CD4-positive, alpha-beta memory T cell (primary cell): ENCODE results near the gene TTLL11. TPM values are rescaled to one million over a fixed set of nuclear protein-coding genes. Genes with fewer than 3 reads are reported as not detected.
"Not testable (repeated sequence)": the region's sequence is repeated elsewhere in the genome, so short reads cannot be mapped to it uniquely, and the experiment has no call there.

Experiments
- CTCF ChIA-PET: fragments of 350-600 bp; sonication (Branson Sonifier 250); formaldehyde crosslinking; loops from one replicate; lab custom pipeline; 2021; ENCODE audit warnings: inconsistent platforms; ENCODE audit not compliant: partially characterized antibody; lab: Charles Lee
- POLR2A ChIA-PET: fragments of 350-600 bp; sonication (Branson Sonifier 250); formaldehyde crosslinking; loops from one replicate; lab custom pipeline; 2021; ENCODE audit not compliant: partially characterized antibody; lab: Charles Lee
- DNase-seq, 5 donors: peaks; one replicate each; pipeline versions ENCODE4 v3.0.0 to v3.0.0-alpha.2; 2020 to 2022; ENCODE audit warnings: mixed read lengths in 1 of 5
- H3K27ac ChIP-seq: one replicate; pipeline ENCODE4 v1.7.0; 2013; ENCODE audit warnings: low read depth, low read length
- H3K27me3 ChIP-seq: 2 replicates; pipeline ENCODE4 v1.7.0; 2013; ENCODE audit warnings: mild to moderate bottlenecking, low read length, moderate library complexity; ENCODE audit not compliant: insufficient read depth
- H3K36me3 ChIP-seq: 2 replicates; pipeline ENCODE4 v1.7.0; 2013; ENCODE audit warnings: mild to moderate bottlenecking, low read length, moderate library complexity; ENCODE audit not compliant: insufficient read depth
- H3K4me1 ChIP-seq: 2 replicates; pipeline ENCODE4 v1.7.0; 2013; ENCODE audit warnings: mild to moderate bottlenecking, low read length, moderate library complexity; ENCODE audit not compliant: insufficient read depth
- H3K4me3 ChIP-seq, 2 donors: one replicate each; pipeline ENCODE4 v1.7.0; 2013; ENCODE audit warnings: low read length in 2 of 2, mild to moderate bottlenecking in 1 of 2
- H3K9me3 ChIP-seq, 2 donors: one replicate each; pipeline ENCODE4 v1.7.0; 2013; ENCODE audit warnings: low read length in 2 of 2, control low read depth in 1 of 2; ENCODE audit not compliant: control insufficient read depth in 1 of 2
- H3K27ac Mint-ChIP-seq, 7 donors: one replicate each; pipeline ENCODE4 v1.8.0; 2020 to 2021; ENCODE audit warnings: mixed read lengths in 7 of 7, mild to moderate bottlenecking in 6 of 7, inconsistent platforms in 3 of 7, moderate library complexity in 3 of 7
- H3K27me3 Mint-ChIP-seq, 2 donors: one replicate each; pipeline ENCODE4 v1.8.0; 2020 to 2021; ENCODE audit warnings: mixed read lengths in 2 of 2
- H3K36me3 Mint-ChIP-seq, 2 donors: one replicate each; pipeline ENCODE4 v1.8.0; 2020 to 2021; ENCODE audit warnings: mixed read lengths in 2 of 2, inconsistent platforms in 1 of 2, mild to moderate bottlenecking in 1 of 2
- H3K4me1 Mint-ChIP-seq, 4 donors: one replicate each; pipeline ENCODE4 v1.8.0; 2020 to 2021; ENCODE audit warnings: mixed read lengths in 4 of 4, mild to moderate bottlenecking in 1 of 4
- H3K4me3 Mint-ChIP-seq, 8 donors: one replicate each; pipeline ENCODE4 v1.8.0; 2020 to 2021; ENCODE audit warnings: mixed read lengths in 8 of 8, mild to moderate bottlenecking in 7 of 8, moderate library complexity in 6 of 8, inconsistent platforms in 3 of 8
- H3K9me3 Mint-ChIP-seq, 8 donors: one replicate each; pipeline ENCODE4 v1.8.0; 2020 to 2021; ENCODE audit warnings: mixed read lengths in 8 of 8, mild to moderate bottlenecking in 5 of 8, inconsistent platforms in 3 of 8, moderate library complexity in 1 of 8
- intact Hi-C: fragments of 100-400 bp; cut with micrococcal nuclease; formaldehyde crosslinking; loops from one replicate; pipeline ENCODE4 v1.15.1; 2023
- polyA plus RNA-seq, 2 donors: library from polyadenylated mRNA; unstranded; fragments of 300-500 nt; fragmentation: Illumina TruSeq; gene quantifications; one replicate each; pipeline ENCODE4 v1.2.3, GENCODE V29; 2021
- total RNA-seq, 2 experiments: library from RNA; stranded (reverse); gene quantifications; one replicate each; pipeline ENCODE4 v1.2.3, GENCODE V29; 2021

The TTLL11 gene
- total and polyA plus RNA-seq, 4 experiments from 2014 or later: 2.7 to 7.8 (median 3.1) TPM

DNA sequence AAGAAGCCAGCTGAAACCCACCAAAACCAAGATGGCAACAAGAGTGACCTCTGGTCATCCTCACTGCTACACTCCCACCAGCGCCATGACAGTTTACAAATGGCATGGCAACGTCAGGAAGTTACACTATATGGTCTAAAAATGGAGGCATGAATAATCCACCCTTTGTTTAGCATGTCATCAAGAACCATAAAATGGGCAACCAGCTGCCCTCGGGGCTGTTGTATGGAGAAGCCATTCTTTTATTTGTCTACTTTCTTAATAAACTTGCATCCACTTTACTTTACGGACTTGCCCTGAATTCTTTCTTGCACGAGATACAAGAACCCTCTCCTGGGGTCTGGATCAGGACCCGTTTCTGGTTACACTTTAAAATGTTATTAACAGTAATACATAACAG lies 92.6 kb downstream of the TTLL11 start:
- not testable (repeated sequence) for H3K9me3 ChIP-seq

DNA sequence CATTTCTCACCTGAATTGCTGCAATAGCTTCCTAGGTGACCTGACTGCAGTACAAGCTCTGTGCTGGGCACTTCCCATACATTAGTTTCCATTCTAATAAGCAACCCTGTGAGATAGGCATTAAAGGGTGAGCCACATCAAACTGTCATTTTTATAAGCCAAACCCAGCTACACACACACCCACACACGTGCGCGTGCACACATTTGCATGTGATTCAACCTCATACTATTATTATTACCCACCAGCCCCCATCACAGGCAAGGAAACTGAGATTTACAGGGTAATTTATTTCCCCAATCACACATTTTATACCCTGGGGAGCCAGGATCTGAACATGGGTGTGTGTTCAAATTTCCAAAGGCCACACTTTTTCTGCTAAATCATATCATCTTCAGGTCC lies 93.6 kb downstream of the TTLL11 start:
- ChIA-PET POLR2A (no interaction called here), CTCF (no interaction called here)
- Mint-ChIP-seq H3K4me3 (no peak overlapping the region), H3K27ac (no peak overlapping the region), H3K4me1 (peaks cover 0 to 3% (median 0%) of the 10 kb centered on the region in 4 donors), H3K36me3 (no peaks in the 10 kb centered on the region), H3K27me3 (no peaks in the 10 kb centered on the region), H3K9me3 (no peaks in the 10 kb centered on the region)
- H3K9me3 ChIP-seq: no peaks in the 10 kb centered on the region
- DNase-seq: no peak
- no peak overlapping the region for H3K4me3 ChIP-seq
- no peaks in the 10 kb centered on the region for H3K27me3 ChIP-seq
- H3K27ac ChIP-seq: no peak overlapping the region
- H3K4me1 ChIP-seq: no peaks in the 10 kb centered on the region
- no peaks in the 10 kb centered on the region for H3K36me3 ChIP-seq
- intact Hi-C loops: no loop called here

More for the DNA sequence above, 92.6 kb downstream of the TTLL11 start:
- H3K36me3 Mint-ChIP-seq, H3K36me3 ChIP-seq, H3K27me3 ChIP-seq, H3K4me1 Mint-ChIP-seq, DNase-seq, POLR2A ChIA-PET, intact Hi-C loops, H3K27ac ChIP-seq, H3K4me3 Mint-ChIP-seq, H3K9me3 Mint-ChIP-seq, H3K4me3 ChIP-seq, H3K27ac Mint-ChIP-seq, H3K4me1 ChIP-seq, CTCF ChIA-PET, H3K27me3 Mint-ChIP-seq: not testable (repeated sequence)

DNA sequence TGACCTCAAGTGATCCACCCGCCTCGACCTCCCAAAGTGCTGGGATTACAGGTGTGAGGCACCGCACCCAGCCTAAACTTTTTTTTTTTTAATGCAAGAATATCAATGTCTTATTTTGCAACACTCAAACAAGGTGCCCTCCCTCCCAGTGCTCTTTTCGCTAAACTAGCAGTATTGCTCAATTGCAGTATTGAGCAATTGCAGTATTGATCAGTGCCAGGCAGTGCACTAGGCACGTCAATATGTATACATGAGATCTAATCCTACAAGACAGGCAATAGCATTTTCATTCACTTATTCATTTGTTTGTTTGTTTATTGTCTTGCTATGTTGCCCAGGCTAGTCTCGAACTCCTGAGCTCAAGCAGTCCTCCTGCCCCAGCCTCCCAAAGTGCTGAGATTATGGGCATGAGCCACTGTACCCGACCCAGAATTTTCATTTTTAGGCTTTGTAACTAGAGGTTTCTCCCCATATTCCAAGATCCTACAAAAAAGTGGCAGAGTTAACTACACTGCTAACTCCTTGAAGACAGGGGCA lies 94.5 kb downstream of the TTLL11 start:
- Histone ChIP-seq H3K27ac (no peak overlapping the region), H3K4me1 (no peaks in the 10 kb centered on the region), H3K27me3 (no peaks in the 10 kb centered on the region), H3K9me3 (no peaks in the 10 kb centered on the region), H3K4me3 (no peak overlapping the region), H3K36me3 (no peaks in the 10 kb centered on the region)
- Mint-ChIP-seq H3K36me3 (no peaks in the 10 kb centered on the region), H3K9me3 (no peaks in the 10 kb centered on the region), H3K4me3 (no peak overlapping the region), H3K27me3 (no peaks in the 10 kb centered on the region), H3K27ac (no peak overlapping the region), H3K4me1 (peaks cover 0 to 3% (median 0%) of the 10 kb centered on the region in 4 donors)
- intact Hi-C loops: no loop called here
- POLR2A ChIA-PET: no interaction called here
- no peak for DNase-seq
- CTCF ChIA-PET: no interaction called here

DNA sequence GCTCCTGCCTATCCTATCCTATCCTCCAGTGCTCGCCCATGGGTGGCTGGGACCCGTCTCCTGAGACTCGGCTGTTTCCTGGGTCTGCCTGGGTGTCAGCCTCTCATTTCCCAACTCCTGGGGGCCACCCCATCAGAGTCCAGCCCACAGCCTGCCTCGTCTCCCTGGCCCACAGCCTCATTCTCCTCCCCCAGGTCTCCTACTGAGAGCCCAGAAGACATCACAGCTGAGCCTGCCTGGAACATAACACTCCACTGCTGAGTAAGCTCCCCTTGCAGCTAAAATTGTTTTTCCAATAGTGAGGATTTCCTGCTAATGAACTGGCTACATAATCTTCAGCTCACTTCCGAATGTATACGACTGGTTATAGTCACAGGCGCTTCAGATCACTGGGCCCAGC lies 95.3 kb downstream of the TTLL11 start:
- POLR2A ChIA-PET: no interaction called here
- Histone ChIP-seq H3K36me3 (no peaks in the 10 kb centered on the region), H3K9me3 (no peaks in the 10 kb centered on the region), H3K27ac (no peak overlapping the region), H3K4me1 (no peaks in the 10 kb centered on the region), H3K27me3 (no peaks in the 10 kb centered on the region), H3K4me3 (no peak overlapping the region)
- H3K27me3 Mint-ChIP-seq: no peaks in the 10 kb centered on the region
- H3K4me1 Mint-ChIP-seq: peaks cover 0 to 2% (median 0%) of the 10 kb centered on the region in 4 donors
- no peak for DNase-seq
- no peak overlapping the region for H3K4me3 Mint-ChIP-seq
- no peaks in the 10 kb centered on the region for H3K9me3 Mint-ChIP-seq
- CTCF ChIA-PET: interaction anchor here (1.1 kb wide), 1 partner anchor 9 kb away, joined by 3 read pairs; no protein-coding TSS in a partner anchor
- H3K27ac Mint-ChIP-seq: no peak overlapping the region
- intact Hi-C loops: no loop called here
- no peaks in the 10 kb centered on the region for H3K36me3 Mint-ChIP-seq

DNA sequence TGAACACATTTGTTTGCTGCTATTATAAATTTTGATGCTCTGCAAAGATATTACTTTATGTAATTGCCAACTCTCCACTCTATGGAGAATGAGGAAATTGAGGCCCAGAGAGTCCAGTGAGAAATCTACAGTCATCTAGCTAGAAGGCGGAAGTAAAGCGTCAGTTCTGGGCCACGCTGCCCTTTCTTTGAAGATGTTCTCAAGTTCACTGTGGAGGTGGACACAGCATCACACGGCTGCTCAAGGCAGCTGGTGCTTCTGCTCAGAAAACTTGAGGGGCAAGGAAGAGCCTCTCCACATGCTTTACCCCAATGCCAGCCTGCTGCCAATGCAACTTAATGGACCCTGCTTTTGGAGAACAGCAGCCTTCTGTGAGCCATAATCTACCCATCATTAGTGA lies 96.3 kb downstream of the TTLL11 start:
- H3K36me3 ChIP-seq: no peaks in the 10 kb centered on the region
- H3K4me3 ChIP-seq: no peak overlapping the region
- no peaks in the 10 kb centered on the region for H3K27me3 ChIP-seq
- DNase-seq: no peak
- H3K36me3 Mint-ChIP-seq: no peaks in the 10 kb centered on the region
- H3K4me3 Mint-ChIP-seq: no peak overlapping the region
- no peaks in the 10 kb centered on the region for H3K9me3 Mint-ChIP-seq
- intact Hi-C loops: no loop called here
- no peak overlapping the region for H3K27ac Mint-ChIP-seq
- H3K4me1 Mint-ChIP-seq: peaks cover 0 to 2% (median 0%) of the 10 kb centered on the region in 4 donors
- H3K27ac ChIP-seq: no peak overlapping the region
- no peaks in the 10 kb centered on the region for H3K9me3 ChIP-seq
- POLR2A ChIA-PET: no interaction called here
- CTCF ChIA-PET: interaction anchor here (0.9 to 1.4 kb wide), 4 partner anchors 8 to 451 kb away, joined by 3 to 7 read pairs (median 4); no protein-coding TSS in a partner anchor
- no peaks in the 10 kb centered on the region for H3K4me1 ChIP-seq
- H3K27me3 Mint-ChIP-seq: no peaks in the 10 kb centered on the region

DNA sequence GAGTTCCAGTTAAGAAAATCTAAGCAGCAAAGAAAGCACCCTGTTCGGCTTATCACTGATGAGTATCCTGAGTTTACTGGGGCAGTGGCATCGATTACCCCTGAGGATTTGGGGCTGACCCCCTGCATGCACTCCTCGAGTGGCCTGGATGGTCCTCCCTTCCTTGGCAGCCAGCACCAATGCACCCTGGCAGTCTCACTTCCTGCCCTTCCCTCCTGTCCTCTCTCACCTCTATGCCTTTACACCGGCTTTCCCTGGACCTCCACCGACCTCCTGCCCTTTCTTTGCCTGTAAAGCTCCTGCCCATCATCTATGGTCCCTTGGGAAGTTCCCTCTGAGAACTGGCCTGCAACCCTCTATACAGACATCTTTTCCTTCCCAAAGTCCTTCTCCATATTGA lies 97.1 kb downstream of the TTLL11 start:
- Mint-ChIP-seq H3K36me3 (no peaks in the 10 kb centered on the region), H3K4me1 (peaks cover 0 to 2% (median 0%) of the 10 kb centered on the region in 4 donors), H3K27ac (no peak overlapping the region), H3K27me3 (no peaks in the 10 kb centered on the region), H3K4me3 (no peak overlapping the region), H3K9me3 (no peaks in the 10 kb centered on the region)
- no peaks in the 10 kb centered on the region for H3K27me3 ChIP-seq
- POLR2A ChIA-PET: no interaction called here
- no peaks in the 10 kb centered on the region for H3K4me1 ChIP-seq
- H3K4me3 ChIP-seq: no peak overlapping the region
- DNase-seq: no peak
- CTCF ChIA-PET: interaction anchor here (0.9 to 1.5 kb wide), 4 partner anchors 13 to 450 kb away, joined by 3 to 7 read pairs (median 4); no protein-coding TSS in a partner anchor
- H3K9me3 ChIP-seq: no peaks in the 10 kb centered on the region
- H3K27ac ChIP-seq: no peak overlapping the region
- intact Hi-C loops: no loop called here
- no peaks in the 10 kb centered on the region for H3K36me3 ChIP-seq

DNA sequence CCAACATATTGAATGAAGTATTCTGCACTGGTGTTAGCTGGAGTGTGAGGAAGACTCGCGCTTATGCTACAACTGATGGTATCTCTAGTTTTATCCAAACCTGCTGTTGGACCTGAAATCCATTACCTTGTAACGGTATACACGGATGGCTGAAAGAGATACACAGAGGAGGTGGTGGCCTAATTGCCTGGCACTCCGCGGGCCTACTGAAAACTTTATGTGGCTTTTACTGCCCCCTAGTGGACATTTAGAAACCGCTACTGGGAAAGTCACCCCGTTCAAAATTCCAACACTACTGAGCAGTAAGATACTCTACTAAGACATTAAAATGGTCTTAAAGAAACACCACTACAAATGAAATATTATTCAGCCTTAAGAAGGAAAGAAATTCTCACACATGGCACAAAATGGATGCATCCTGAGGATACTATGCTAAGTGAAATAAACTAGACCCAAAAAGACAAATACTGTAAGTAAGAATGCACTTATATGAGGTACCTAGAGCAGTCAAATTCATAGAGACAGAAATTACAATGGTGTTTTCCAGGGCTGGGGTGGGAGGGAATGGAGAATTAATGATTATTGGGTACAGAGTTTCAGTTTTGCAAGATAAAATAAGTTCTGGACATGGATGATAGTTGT lies 100.4 kb downstream of the TTLL11 start:
- Histone ChIP-seq H3K9me3 (no peaks in the 10 kb centered on the region), H3K4me3 (no peak overlapping the region), H3K27me3 (no peaks in the 10 kb centered on the region), H3K4me1 (no peaks in the 10 kb centered on the region), H3K36me3 (no peaks in the 10 kb centered on the region), H3K27ac (no peak overlapping the region)
- no peaks in the 10 kb centered on the region for H3K4me1 Mint-ChIP-seq
- ChIA-PET POLR2A (no interaction called here), CTCF (interaction anchor here (1.7 kb wide), 1 partner anchor 9 kb away, joined by 6 read pairs; no protein-coding TSS in a partner anchor)
- DNase-seq: peak in 4 of 5 donors; percentile 31 to 45 (median 39)
- intact Hi-C loops: loop anchor here (1.0 to 2.0 kb wide), 2 partner anchors 306 to 446 kb away; no protein-coding TSS in a partner anchor
- H3K4me3 Mint-ChIP-seq: no peak overlapping the region
- H3K27ac Mint-ChIP-seq: no peak overlapping the region
- no peaks in the 10 kb centered on the region for H3K27me3 Mint-ChIP-seq
- no peaks in the 10 kb centered on the region for H3K9me3 Mint-ChIP-seq
- peaks cover 5 to 20% of the 10 kb centered on the region in 2 donors for H3K36me3 Mint-ChIP-seq
